ENCODE data around the gene CD38.

GRCh38 chr4:15891312-15891711 lies 113.2 kb downstream of the CD38 start:
- TF ChIP-seq CTCF (IDR thresholded peaks at IDR 0.05) (no peak), ZFX (IDR thresholded peaks at IDR 0.05; ENCODE audit: borderline replicate concordance) (no peak)

All from 22Rv1 (cell line).